Activated CD8-positive, alpha-beta memory T cell treated with anti-CD3 and anti-CD28 coated beads, Interleukin-2, amount 50 U/mL, for 1 hour (primary cell): Measurements from ENCODE around the gene CC2D1B.

ENCODE experiments used
- DNase-seq: peaks from one replicate; pipeline ENCODE4 v3.0.0-alpha.2; 2020; ENCODE audit errors: extremely low read depth

The CC2D1B gene

DNA sequence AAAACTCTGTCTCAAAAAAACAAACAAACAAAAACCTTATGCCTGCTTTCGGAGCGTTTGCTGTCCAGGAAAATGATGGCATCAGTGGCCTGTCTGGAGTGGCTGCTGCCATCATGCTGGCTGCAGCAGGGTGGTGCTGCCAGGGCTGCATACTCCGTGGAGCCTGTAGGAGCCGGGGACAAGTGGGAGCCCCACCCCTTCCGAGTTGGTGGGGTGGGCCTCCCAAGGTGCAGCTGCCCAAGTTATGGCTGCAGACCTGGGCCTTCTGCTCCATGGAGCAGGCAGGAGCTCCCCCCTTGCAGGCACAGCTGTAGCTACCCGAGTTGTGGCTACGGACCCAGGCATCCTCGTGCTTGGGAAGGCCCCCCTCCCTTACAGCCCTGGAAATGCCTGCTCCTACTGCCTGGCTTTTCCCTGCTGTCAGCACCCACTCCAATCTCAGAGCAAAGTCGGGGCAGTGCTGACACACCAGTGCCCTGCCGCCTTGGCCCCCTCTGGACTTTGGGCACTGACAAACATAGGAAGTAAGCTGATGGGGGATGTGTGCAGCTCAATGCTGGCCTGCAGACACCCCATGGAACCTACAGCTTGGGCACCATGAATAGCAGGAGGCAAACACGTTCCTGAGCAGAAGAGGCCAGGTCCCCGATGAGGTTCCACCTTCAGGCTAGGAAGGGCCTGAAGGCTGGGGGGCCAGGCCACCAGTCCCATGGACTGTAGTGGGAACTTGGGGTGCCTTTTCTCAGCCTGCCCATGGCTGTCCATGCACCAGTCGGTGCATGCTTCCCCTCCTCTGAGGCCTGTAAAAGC is 60.4 kb downstream of the CC2D1B start:
- no peak for DNase-seq
